K562 (cell line): ENCODE results near the gene PFN3. TPM values are rescaled to one million over a fixed set of nuclear protein-coding genes. Genes with fewer than 3 reads are reported as not detected.
A peak's percentile ranks its signal among the peaks of the same experiment; 100 is the strongest.

Source experiments
- BRF1 ChIP-seq: IDR thresholded peaks from 3 replicates; pipeline ENCODE4 v1.6.1; 2011; ENCODE audit warnings: borderline replicate concordance, mild to moderate bottlenecking; ENCODE audit not compliant: insufficient read length; ENCODE audit errors: extremely low read depth
- CREM ChIP-seq: IDR thresholded peaks from 2 replicates; pipeline ENCODE4 v1.6.1; 2014; ENCODE audit warnings: antibody characterized with exemption, low read depth
- ETV5 ChIP-seq: sonication (generic); formaldehyde crosslinking; IDR thresholded peaks from 2 replicates; pipeline ENCODE4 v1.4.0; 2020; ENCODE audit warnings: low read depth, mild to moderate bottlenecking, missing genetic modification reagents
- JUNB ChIP-seq: fragments of 450-650 bp; formaldehyde crosslinking; conservative IDR thresholded peaks from 2 replicates; pipeline ENCODE4 v1.4.0; 2020; ENCODE audit warnings: mild to moderate bottlenecking
- NONO ChIP-seq, 2 experiments: fragments of 200-400 bp in 1 of 2; fragments of 450-650 bp in 1 of 2; formaldehyde crosslinking in 1 of 2; IDR thresholded peaks; 2 replicates each; pipeline ENCODE4 v1.6.1; 2017; ENCODE audit warnings: low read depth in 2 of 2, mild to moderate bottlenecking in 2 of 2, moderate library complexity in 2 of 2, low read length in 1 of 2
- RFX7 ChIP-seq: fragments of 250-450 bp; sonication (Bioruptor Pico); IDR thresholded peaks from 2 replicates; pipeline ENCODE4 v1.5.1; 2021; ENCODE audit warnings: mild to moderate bottlenecking
- SAP30 ChIP-seq: fragments of 200-600 bp; sonication (generic); IDR thresholded peaks from 2 replicates; pipeline ENCODE4 v1.6.1; 2012; ENCODE audit warnings: borderline replicate concordance, low read depth, mild to moderate bottlenecking, moderate library complexity, low read length, control low read depth, inconsistent platforms; ENCODE audit not compliant: insufficient read depth, poor library complexity, severe bottlenecking
- SRSF1 ChIP-seq: fragments of 200-400 bp; formaldehyde crosslinking; IDR thresholded peaks from 2 replicates; pipeline ENCODE4 v1.6.1; 2017; ENCODE audit warnings: mild to moderate bottlenecking, low read depth, low read length, moderate library complexity
- STAT5A ChIP-seq: IDR thresholded peaks from 2 replicates; pipeline ENCODE4 v1.6.1; 2012; ENCODE audit warnings: low read length, inconsistent platforms, borderline replicate concordance
- STAT5B ChIP-seq: fragments of 250-450 bp; sonication (Bioruptor Pico); IDR thresholded peaks from 2 replicates; pipeline ENCODE4 v1.8.0; 2021; ENCODE audit warnings: mild to moderate bottlenecking, inconsistent platforms
- TBL1XR1 ChIP-seq, 2 experiments: IDR thresholded peaks; 2 replicates each; pipeline ENCODE4 v1.6.1; 2012; ENCODE audit warnings: improper control_type of control experiment in 2 of 2, low read length in 2 of 2, mild to moderate bottlenecking in 1 of 2
- TCF7 ChIP-seq: sonication (generic); IDR thresholded peaks from 2 replicates; pipeline ENCODE4 v1.6.1; 2016; ENCODE audit warnings: antibody characterized with exemption, borderline replicate concordance
- TCF7L2 ChIP-seq: fragments of 150-350 bp; IDR thresholded peaks from 2 replicates; pipeline ENCODE4 v1.6.1; 2016; ENCODE audit warnings: low read depth, mild to moderate bottlenecking, low read length, moderate library complexity
- ZNF274 ChIP-seq: IDR thresholded peaks from 2 replicates; pipeline ENCODE4 v1.6.1; 2011; ENCODE audit warnings: low read depth, mild to moderate bottlenecking, low read length, moderate library complexity, borderline replicate concordance
- ZNF444 ChIP-seq: fragments of 250-450 bp; sonication (Bioruptor Pico); IDR thresholded peaks from 2 replicates; pipeline ENCODE4 v1.4.0; 2020; ENCODE audit warnings: mild to moderate bottlenecking, moderate library complexity
- polyA plus RNA-seq, 8 experiments: library from polyadenylated mRNA; depleted of rRNA in 4 of 8; stranded (reverse) in 5 of 8; unstranded in 3 of 8; fragments of >200 nt; fragmentation: Nextera tagmentation in 2 of 8; fragmentation: Illumina TruSeq in 1 of 8; extraction: Ambion mirVana in 2 of 8; extraction: Trizol in 1 of 8; gene quantifications; 2 replicates each; pipeline versions ENCODE4 v1.2.1 to v1.2.3, GENCODE V29; 2011 to 2014; ENCODE audit warnings: inconsistent platforms in 1 of 8, missing spikeins in 1 of 8
- total RNA-seq, 7 experiments: library from RNA; depleted of rRNA in 6 of 7; stranded (reverse); fragments of >200 nt in 6 of 7; fragmentation: Illumina TruSeq in 2 of 7; extraction: Trizol in 2 of 7; gene quantifications; 2 replicates each; pipeline versions ENCODE4 v1.2.1 to v1.2.3, GENCODE V29; 2011 to 2021; ENCODE audit warnings: low replicate concordance in 1 of 7
- TF ChIP-seq, protein P1 (sequence below): sonication (generic); formaldehyde crosslinking; IDR thresholded peaks from 2 replicates; pipeline ENCODE4 v1.8.0; 2023; ENCODE audit warnings: mild to moderate bottlenecking, missing genetic modification reagents
- TF ChIP-seq, protein P2 (sequence below): fragments of 150-350 bp; IDR thresholded peaks from 2 replicates; pipeline ENCODE4 v1.6.1; 2014; ENCODE audit warnings: low read depth, mild to moderate bottlenecking, low read length, borderline replicate concordance
- TF ChIP-seq, protein P3 (sequence below): fragments of 200-400 bp; formaldehyde crosslinking; IDR thresholded peaks from 2 replicates; pipeline ENCODE4 v1.6.1; 2017; ENCODE audit warnings: mild to moderate bottlenecking, low read depth, low read length, moderate library complexity
- TF ChIP-seq, protein P4 (sequence below): sonication (generic); formaldehyde crosslinking; IDR thresholded peaks from 2 replicates; pipeline ENCODE4 v1.8.1; 2023; ENCODE audit warnings: mild to moderate bottlenecking, missing genetic modification reagents

PFN3 gene
- total and polyA plus RNA-seq, 9 of the 15 experiments (the other 6 are each of a cell fraction or from before 2014, with no cell fraction given): not detected

DNA sequence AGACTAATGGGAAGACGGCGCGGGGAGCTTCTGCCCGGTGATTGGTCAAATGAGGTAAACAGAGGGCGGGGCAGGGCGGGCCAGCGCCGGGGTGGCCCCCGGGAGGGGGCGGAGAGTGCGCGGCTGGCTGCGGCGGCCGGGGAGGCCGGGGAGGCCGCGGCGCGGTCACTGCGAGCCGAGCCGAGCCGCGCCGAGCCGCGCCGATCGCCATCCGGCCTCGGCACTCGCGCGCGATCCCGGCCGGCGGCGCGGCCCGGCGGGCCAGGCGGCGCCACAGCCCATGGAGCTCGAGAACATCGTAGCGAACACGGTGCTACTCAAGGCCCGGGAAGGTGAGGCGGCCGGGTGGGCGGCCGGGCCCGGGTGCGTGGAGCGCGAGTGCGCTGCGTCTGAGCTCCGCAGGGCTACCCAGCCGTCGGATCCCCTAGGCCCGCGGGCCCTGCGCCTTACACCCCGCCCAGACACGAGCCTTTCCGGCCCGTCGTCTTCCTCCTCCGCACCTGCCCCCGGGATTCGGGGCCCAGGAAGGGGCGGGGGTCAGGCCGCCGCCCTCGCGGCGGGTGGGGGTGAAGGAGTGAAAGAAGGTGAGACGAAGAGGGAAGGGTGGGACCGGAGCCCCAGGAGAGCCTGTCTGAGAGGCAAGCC lies 26.2 kb upstream of the PFN3 start, which contains the start of gene GRK6 (continued):
- TF ChIP-seq ETV5 (0 out of 2 replicates have a peak, but pooled peaks have one; percentile 35), RFX7 (CRISPR knock-in tag) (no peak), TCF7 (no peak), STAT5A (no peak), JUNB (CRISPR knock-in tag) (no peak), ZNF444 (CRISPR knock-in tag) (no peak), TBL1XR1 (IDR thresholded peaks at IDR 0.05; ENCODE audit: low read length in 2 of 2) (no peak), SRSF1 (no peak), SAP30 (peak; percentile 38), NONO (IDR thresholded peaks at IDR 0.05; ENCODE audit: low read depth in 2 of 2, low read length in 1 of 2) (peak in 1 of 2 experiments; percentile 83), CREM (peak; percentile 26; the same call in 1 of the 2 replicates), STAT5B (no peak), ZNF274 (no peak), TCF7L2 (no peak), BRF1 (no peak)
- TF ChIP-seq, protein P1, sequence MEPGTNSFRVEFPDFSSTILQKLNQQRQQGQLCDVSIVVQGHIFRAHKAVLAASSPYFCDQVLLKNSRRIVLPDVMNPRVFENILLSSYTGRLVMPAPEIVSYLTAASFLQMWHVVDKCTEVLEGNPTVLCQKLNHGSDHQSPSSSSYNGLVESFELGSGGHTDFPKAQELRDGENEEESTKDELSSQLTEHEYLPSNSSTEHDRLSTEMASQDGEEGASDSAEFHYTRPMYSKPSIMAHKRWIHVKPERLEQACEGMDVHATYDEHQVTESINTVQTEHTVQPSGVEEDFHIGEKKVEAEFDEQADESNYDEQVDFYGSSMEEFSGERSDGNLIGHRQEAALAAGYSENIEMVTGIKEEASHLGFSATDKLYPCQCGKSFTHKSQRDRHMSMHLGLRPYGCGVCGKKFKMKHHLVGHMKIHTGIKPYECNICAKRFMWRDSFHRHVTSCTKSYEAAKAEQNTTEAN (CRISPR knock-in tag): no peak
- TF ChIP-seq, protein P2, sequence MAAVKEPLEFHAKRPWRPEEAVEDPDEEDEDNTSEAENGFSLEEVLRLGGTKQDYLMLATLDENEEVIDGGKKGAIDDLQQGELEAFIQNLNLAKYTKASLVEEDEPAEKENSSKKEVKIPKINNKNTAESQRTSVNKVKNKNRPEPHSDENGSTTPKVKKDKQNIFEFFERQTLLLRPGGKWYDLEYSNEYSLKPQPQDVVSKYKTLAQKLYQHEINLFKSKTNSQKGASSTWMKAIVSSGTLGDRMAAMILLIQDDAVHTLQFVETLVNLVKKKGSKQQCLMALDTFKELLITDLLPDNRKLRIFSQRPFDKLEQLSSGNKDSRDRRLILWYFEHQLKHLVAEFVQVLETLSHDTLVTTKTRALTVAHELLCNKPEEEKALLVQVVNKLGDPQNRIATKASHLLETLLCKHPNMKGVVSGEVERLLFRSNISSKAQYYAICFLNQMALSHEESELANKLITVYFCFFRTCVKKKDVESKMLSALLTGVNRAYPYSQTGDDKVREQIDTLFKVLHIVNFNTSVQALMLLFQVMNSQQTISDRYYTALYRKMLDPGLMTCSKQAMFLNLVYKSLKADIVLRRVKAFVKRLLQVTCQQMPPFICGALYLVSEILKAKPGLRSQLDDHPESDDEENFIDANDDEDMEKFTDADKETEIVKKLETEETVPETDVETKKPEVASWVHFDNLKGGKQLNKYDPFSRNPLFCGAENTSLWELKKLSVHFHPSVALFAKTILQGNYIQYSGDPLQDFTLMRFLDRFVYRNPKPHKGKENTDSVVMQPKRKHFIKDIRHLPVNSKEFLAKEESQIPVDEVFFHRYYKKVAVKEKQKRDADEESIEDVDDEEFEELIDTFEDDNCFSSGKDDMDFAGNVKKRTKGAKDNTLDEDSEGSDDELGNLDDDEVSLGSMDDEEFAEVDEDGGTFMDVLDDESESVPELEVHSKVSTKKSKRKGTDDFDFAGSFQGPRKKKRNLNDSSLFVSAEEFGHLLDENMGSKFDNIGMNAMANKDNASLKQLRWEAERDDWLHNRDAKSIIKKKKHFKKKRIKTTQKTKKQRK: no peak
- TF ChIP-seq, protein P3, sequence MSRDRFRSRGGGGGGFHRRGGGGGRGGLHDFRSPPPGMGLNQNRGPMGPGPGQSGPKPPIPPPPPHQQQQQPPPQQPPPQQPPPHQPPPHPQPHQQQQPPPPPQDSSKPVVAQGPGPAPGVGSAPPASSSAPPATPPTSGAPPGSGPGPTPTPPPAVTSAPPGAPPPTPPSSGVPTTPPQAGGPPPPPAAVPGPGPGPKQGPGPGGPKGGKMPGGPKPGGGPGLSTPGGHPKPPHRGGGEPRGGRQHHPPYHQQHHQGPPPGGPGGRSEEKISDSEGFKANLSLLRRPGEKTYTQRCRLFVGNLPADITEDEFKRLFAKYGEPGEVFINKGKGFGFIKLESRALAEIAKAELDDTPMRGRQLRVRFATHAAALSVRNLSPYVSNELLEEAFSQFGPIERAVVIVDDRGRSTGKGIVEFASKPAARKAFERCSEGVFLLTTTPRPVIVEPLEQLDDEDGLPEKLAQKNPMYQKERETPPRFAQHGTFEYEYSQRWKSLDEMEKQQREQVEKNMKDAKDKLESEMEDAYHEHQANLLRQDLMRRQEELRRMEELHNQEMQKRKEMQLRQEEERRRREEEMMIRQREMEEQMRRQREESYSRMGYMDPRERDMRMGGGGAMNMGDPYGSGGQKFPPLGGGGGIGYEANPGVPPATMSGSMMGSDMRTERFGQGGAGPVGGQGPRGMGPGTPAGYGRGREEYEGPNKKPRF: no peak
- TF ChIP-seq, protein P4, sequence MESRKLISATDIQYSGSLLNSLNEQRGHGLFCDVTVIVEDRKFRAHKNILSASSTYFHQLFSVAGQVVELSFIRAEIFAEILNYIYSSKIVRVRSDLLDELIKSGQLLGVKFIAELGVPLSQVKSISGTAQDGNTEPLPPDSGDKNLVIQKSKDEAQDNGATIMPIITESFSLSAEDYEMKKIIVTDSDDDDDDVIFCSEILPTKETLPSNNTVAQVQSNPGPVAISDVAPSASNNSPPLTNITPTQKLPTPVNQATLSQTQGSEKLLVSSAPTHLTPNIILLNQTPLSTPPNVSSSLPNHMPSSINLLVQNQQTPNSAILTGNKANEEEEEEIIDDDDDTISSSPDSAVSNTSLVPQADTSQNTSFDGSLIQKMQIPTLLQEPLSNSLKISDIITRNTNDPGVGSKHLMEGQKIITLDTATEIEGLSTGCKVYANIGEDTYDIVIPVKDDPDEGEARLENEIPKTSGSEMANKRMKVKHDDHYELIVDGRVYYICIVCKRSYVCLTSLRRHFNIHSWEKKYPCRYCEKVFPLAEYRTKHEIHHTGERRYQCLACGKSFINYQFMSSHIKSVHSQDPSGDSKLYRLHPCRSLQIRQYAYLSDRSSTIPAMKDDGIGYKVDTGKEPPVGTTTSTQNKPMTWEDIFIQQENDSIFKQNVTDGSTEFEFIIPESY: peak; percentile 57; the same call in 1 of the 2 replicates
